Heart left ventricle (tissue), 16 donors: ENCODE results near the gene KRABD2.

Experiments
- ATAC-seq, 4 donors: fragments of 200-7000 bp; cut with Tn5 transposase; one replicate each; pipeline ENCODE4 v1.9.1; 2020 to 2022; ENCODE audit warnings: moderate library complexity in 4 of 4, mild to moderate bottlenecking in 3 of 4, moderate number of reproducible peaks in 1 of 4
- DNase-seq, 5 donors: peaks; one replicate each; pipeline ENCODE4 v3.0.0-alpha.2; 2020
- H3K27ac ChIP-seq, 12 donors: fragments of 200-600 bp; sonication (generic) in 4 of 12; one replicate each; pipeline versions ENCODE4 v1.5.0 to v1.8.0; 2016 to 2022; ENCODE audit warnings: mild to moderate bottlenecking in 2 of 12
- H3K27me3 ChIP-seq, 9 donors: fragments of 200-600 bp; sonication (generic) in 2 of 9; one replicate each; pipeline versions ENCODE4 v1.5.1 to v1.8.0; 2016 to 2022; ENCODE audit warnings: mild to moderate bottlenecking in 3 of 9
- H3K36me3 ChIP-seq, 9 donors: fragments of 200-600 bp; sonication (generic) in 2 of 9; one replicate each; pipeline versions ENCODE4 v1.5.0 to v1.8.0; 2018 to 2022; ENCODE audit warnings: mild to moderate bottlenecking in 2 of 9
- H3K4me1 ChIP-seq, 12 donors: fragments of 200-600 bp; sonication (generic) in 4 of 12; one replicate each; pipeline versions ENCODE4 v1.5.0 to v1.8.0; 2016 to 2022; ENCODE audit warnings: mild to moderate bottlenecking in 3 of 12
- H3K4me3 ChIP-seq, 12 donors: fragments of 200-600 bp; sonication (generic) in 4 of 12; one replicate each; pipeline versions ENCODE4 v1.5.0 to v1.8.0; 2017 to 2022; ENCODE audit warnings: mild to moderate bottlenecking in 9 of 12, moderate library complexity in 4 of 12
- H3K9me3 ChIP-seq, 12 donors: fragments of 200-600 bp; sonication (generic) in 4 of 12; one replicate each; pipeline versions ENCODE4 v1.5.0 to v1.8.0; 2016 to 2022; ENCODE audit warnings: mild to moderate bottlenecking in 1 of 12
- POLR2A ChIP-seq, 2 donors: fragments of 450-650 bp; IDR thresholded peaks; one replicate each; pipeline ENCODE4 v1.6.1; 2017; ENCODE audit warnings: antibody characterized with exemption in 2 of 2, mild to moderate bottlenecking in 2 of 2, moderate library complexity in 2 of 2
- WGBS, 4 donors: extraction: QIAGEN DNeasy Blood & Tissue Kit in 2 of 4; methylation state at CpG; one replicate each; pipeline versions ENCODE4 v1.1.5 to v1.1.7; 2013 to 2018; 5-methylcytosine and 5-hydroxymethylcytosine counted together
- intact Hi-C, 10 donors: fragments of 100-400 bp; cut with DNase I; formaldehyde crosslinking; loops; one replicate each; pipeline versions ENCODE4 v1.11.1 to v1.14.2; 2022
- TF ChIP-seq, protein P1 (sequence below), 12 donors: fragments of 200-600 bp; sonication (generic) in 4 of 12; IDR thresholded peaks; one replicate each; pipeline versions ENCODE4 v1.5.0 to v1.8.0; 2018 to 2022; ENCODE audit warnings: antibody characterized with exemption in 12 of 12, mild to moderate bottlenecking in 5 of 12
- donor health status: ischemic (EF 13 %, LVEDD 7.1; RV severe dilation, severe dysfunction).
- donor health status: healthy with polysubstance abuse.
- donor health status: DM: no; HTN: yes; CAD: no.
- donor health status: DM: no; HTN: no; CAD: no.
- donor health status: ischemic (EF 25% LVEDD 6.9; RV normal size, moderate dysfunction).
- donor health status: ischemic (EF 25% LVEDD 5.7; RV mildly dilated, moderate dysfunction).
- donor health status: healthy.
- donor health status: DM: yes; HTN: yes; CAD: no.
- donor health status: ischemic (EF 35%, LVEDD 5.7; RV mildly dilated, moderate dysfunction).
- donor health status: nonischemic (EF 11% LVEDD 7.7; RV severe dilation, severe dysfunction).
- donor health status: DM: yes; HTN: yes; CAD: no.
- donor health status: PGD.
- donor health status: ischemic (EF 29% LVEDD 5.4; RV normal size, mild dysfunction).
- donor health status: nonischemic (EF 23%, LVEDD 6.1; RV moderate dilation, normal function).

The KRABD2 gene

DNA sequence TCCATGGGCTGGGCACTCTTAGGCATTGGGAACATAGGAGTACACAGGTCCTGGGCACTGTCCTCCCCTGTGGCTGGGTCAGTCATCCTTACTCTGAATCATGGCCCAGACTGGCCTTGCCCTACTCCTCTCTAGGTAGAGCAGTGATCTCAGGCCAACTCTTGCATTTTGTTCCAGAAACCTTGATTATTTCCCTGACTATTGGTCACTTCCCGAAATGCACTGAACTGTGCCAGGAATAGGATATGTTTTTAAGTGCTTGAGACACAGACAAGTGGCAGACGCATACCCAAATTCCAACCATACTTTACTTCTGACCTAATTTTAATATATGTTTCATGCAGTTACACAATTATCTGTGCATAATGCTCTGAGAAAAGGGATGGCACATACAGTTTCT is 10.3 kb downstream of the KRABD2 start:
- Histone ChIP-seq H3K27me3 (no peaks in the 10 kb centered on the region), H3K27ac (peak overlapping the region; percentile 15 to 76 (median 62)), H3K9me3 (no peaks in the 10 kb centered on the region), H3K4me1 (peaks cover 0 to 54% (median 30%) of the 10 kb centered on the region in 12 donors), H3K4me3 (no peak overlapping the region), H3K36me3 (peaks cover 0 to 53% (median 28%) of the 10 kb centered on the region in 9 donors)
- WGBS, 4 donors: 16 to 34% (median 24%) methylated on average over 2 of the region's 2 CpGs
- TF ChIP-seq, protein P1, sequence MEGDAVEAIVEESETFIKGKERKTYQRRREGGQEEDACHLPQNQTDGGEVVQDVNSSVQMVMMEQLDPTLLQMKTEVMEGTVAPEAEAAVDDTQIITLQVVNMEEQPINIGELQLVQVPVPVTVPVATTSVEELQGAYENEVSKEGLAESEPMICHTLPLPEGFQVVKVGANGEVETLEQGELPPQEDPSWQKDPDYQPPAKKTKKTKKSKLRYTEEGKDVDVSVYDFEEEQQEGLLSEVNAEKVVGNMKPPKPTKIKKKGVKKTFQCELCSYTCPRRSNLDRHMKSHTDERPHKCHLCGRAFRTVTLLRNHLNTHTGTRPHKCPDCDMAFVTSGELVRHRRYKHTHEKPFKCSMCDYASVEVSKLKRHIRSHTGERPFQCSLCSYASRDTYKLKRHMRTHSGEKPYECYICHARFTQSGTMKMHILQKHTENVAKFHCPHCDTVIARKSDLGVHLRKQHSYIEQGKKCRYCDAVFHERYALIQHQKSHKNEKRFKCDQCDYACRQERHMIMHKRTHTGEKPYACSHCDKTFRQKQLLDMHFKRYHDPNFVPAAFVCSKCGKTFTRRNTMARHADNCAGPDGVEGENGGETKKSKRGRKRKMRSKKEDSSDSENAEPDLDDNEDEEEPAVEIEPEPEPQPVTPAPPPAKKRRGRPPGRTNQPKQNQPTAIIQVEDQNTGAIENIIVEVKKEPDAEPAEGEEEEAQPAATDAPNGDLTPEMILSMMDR (IDR thresholded peaks at IDR 0.05): no peak
- no peak for TF ChIP-seq POLR2A (IDR thresholded peaks at IDR 0.05)
- peak; percentile 17 to 67 (median 64) for ATAC-seq
- DNase-seq: no peak
- intact Hi-C loops: loop anchor here in 1 of 10 donors (5.0 kb wide), 1 partner anchor 54 kb away; the partner anchor contains the start of gene ARHGEF15

DNA sequence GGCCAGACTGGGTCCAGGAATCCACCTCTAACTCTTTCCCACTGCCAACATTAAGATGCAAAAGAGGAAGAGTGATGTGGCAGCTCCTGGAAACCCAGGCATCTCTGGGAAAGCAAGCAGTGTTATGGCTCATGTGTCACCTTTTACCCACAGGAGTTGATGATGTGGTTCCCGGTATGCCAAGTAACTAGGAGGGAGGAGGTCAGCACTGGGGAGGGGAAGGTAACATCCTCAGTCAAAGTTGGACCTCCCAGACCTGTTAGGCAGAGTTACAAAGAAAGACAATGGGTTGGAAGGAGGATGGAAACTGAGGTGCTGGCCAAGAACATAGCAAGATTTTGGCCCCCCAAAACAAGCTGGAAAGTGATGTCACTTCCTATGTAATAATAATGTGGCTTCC is 11.4 kb downstream of the KRABD2 start:
- TF ChIP-seq, protein P1 (IDR thresholded peaks at IDR 0.05): no peak
- no peak for TF ChIP-seq POLR2A (IDR thresholded peaks at IDR 0.05)
- Histone ChIP-seq H3K4me1 (peaks cover 0 to 54% (median 33%) of the 10 kb centered on the region in 12 donors), H3K9me3 (no peaks in the 10 kb centered on the region), H3K4me3 (no peak overlapping the region), H3K27ac (peak overlapping the region in 11 of 12 donors; percentile 15 to 76 (median 62)), H3K27me3 (no peaks in the 10 kb centered on the region), H3K36me3 (peaks cover 0 to 42% (median 23%) of the 10 kb centered on the region in 9 donors)
- ATAC-seq (peak; percentile 25 to 83 (median 61)), DNase-seq (peak in 1 of 5 donors; percentile 43)
- intact Hi-C loops: loop anchor here in 1 of 10 donors (5.0 kb wide), 1 partner anchor 53 kb away; the partner anchor contains the start of gene ARHGEF15
- WGBS, 4 donors: 29 to 42% (median 37%) methylated on average over 1 of the region's 1 CpG

DNA sequence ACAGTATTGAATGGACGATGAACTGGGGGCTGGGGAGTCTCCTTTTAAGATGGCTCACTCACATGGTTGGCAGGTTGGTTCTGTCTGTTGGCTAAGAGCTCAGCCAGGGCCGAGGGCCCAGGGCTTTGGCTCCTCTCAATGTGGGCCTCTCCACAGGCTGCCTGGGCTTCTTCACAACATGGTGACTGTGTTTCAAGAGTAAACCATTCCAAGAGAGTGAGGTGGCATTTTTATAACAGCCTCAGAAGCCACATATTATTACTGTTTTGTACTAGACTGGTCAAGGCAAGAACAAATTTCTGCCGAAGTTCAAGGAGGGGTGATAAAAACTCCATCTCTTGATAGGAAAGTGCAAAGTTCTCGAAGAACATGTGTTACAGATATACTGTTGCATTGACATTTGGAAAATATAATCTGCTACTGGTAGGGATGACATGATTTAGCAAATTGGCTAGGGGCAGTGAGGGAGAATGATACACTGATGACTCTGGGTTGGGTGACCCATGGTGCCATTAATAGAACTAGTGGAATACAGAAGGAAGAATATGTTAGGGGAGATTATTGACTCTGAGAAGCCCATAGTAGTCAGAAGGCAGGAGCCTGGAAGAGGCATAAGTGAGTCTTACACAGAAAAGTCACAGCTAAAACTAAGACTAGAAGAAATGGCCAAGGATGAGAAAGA is 13.7 kb downstream of the KRABD2 start:
- TF ChIP-seq, protein P1 (IDR thresholded peaks at IDR 0.05): no peak
- TF ChIP-seq POLR2A (IDR thresholded peaks at IDR 0.05): no peak
- Histone ChIP-seq H3K36me3 (peaks cover 0 to 18% (median 5%) of the 10 kb centered on the region in 9 donors), H3K9me3 (no peaks in the 10 kb centered on the region), H3K27ac (peak overlapping the region in 8 of 12 donors; percentile 13 to 87 (median 36)), H3K4me1 (peaks cover 0 to 68% (median 44%) of the 10 kb centered on the region in 12 donors), H3K4me3 (no peak overlapping the region), H3K27me3 (no peaks in the 10 kb centered on the region)
- 75 to 91% (median 84%) methylated on average over 4 of the region's 4 CpGs for WGBS, 4 donors
- peak in 1 of 4 donors; percentile 11 for ATAC-seq
- intact Hi-C loops: loop anchor here in 3 of 10 donors (5.0 kb wide), 2 partner anchors 35 to 50 kb away; partner anchors contain the start of gene ARHGEF15 (in 2 of the 3)
- no peak for DNase-seq

DNA sequence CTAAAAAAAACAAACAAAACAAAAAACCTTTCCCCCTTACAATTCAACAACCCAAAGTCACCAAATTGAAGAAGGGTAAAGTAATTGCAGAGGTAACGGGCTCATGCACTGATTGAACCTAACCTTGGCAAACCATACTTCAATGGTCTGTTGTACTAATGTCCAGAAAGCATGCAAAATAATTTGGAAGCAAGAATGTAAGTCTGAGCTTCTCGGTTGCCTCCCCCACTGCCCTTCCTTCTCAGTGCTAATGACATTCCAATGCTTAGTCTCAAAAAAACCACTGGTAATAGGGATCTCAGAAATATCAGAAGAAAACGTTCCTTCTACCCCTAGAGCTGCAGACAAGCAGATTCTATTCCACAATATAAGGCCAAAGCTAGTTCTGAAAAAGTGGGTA is 15.8 kb downstream of the KRABD2 start:
- no peak overlapping the region for H3K4me3 ChIP-seq
- ATAC-seq (no peak), DNase-seq (no peak)
- no peak for TF ChIP-seq POLR2A (IDR thresholded peaks at IDR 0.05)
- TF ChIP-seq, protein P1 (IDR thresholded peaks at IDR 0.05): no peak
- intact Hi-C loops: loop anchor here in 3 of 10 donors (5.0 kb wide), 2 partner anchors 33 to 48 kb away; partner anchors contain the start of gene ARHGEF15 (in 2 of the 3)
- no peaks in the 10 kb centered on the region for H3K9me3 ChIP-seq
- H3K4me1 ChIP-seq: peaks cover 0 to 54% (median 33%) of the 10 kb centered on the region in 12 donors
- H3K27me3 ChIP-seq: no peaks in the 10 kb centered on the region
- H3K27ac ChIP-seq: peak overlapping the region; percentile 21 to 89 (median 70)
- peaks cover 0 to 13% (median 5%) of the 10 kb centered on the region in 9 donors for H3K36me3 ChIP-seq
- 47 to 56% (median 55%) methylated on average over 3 of the region's 3 CpGs for WGBS, 4 donors
